MM.1S (cell line): ENCODE measurements around the gene TDRD6.

ENCODE experiments used
- EZH2 ChIP-seq: fragments of 300-600 bp; sonication (generic); optimal IDR thresholded peaks from 2 replicates; pipeline ENCODE3; 2017; ENCODE audit warnings: low read depth, mild to moderate bottlenecking, antibody characterized with exemption, low read length, mixed read lengths
- EZH2phosphoT487 ChIP-seq: fragments of 300-600 bp; sonication (generic); IDR thresholded peaks from 2 replicates; pipeline ENCODE4 v1.6.1; 2018; ENCODE audit warnings: antibody characterized with exemption, low read length
- TF ChIP-seq, protein P1 (sequence below): fragments of 300-600 bp; sonication (generic); IDR thresholded peaks from 2 replicates; pipeline ENCODE4 v1.5.1; 2016; ENCODE audit warnings: antibody characterized with exemption, low read length, mixed read lengths

DNA sequence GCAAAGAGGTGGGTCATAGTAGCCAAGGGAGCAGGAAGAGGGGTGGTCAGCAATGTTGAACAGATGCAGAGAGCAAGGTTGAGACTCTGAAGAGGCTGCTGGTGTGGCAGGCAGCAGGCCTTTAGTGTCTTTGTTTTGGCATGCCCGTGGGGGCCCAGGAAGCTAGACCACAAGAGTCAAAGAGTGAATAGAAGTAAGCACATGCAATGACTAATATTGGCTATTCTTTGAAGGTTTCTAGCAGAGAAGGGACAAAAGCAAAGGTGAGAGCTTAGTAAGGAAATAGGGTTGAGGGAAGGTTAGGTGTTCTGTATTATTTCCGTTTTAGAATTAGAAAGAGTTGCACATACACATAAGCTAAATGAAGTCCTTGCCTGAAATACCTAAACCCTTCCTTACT is 18.8 kb downstream of the TDRD6 start:
- TF ChIP-seq, protein P1, sequence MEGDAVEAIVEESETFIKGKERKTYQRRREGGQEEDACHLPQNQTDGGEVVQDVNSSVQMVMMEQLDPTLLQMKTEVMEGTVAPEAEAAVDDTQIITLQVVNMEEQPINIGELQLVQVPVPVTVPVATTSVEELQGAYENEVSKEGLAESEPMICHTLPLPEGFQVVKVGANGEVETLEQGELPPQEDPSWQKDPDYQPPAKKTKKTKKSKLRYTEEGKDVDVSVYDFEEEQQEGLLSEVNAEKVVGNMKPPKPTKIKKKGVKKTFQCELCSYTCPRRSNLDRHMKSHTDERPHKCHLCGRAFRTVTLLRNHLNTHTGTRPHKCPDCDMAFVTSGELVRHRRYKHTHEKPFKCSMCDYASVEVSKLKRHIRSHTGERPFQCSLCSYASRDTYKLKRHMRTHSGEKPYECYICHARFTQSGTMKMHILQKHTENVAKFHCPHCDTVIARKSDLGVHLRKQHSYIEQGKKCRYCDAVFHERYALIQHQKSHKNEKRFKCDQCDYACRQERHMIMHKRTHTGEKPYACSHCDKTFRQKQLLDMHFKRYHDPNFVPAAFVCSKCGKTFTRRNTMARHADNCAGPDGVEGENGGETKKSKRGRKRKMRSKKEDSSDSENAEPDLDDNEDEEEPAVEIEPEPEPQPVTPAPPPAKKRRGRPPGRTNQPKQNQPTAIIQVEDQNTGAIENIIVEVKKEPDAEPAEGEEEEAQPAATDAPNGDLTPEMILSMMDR: no peak
- no peak for TF ChIP-seq EZH2
- no peak for TF ChIP-seq EZH2phosphoT487
